ENCODE results near the gene LARGE1. TPM values are rescaled to one million over a fixed set of nuclear protein-coding genes. Genes with fewer than 3 reads are reported as not detected.

LARGE1 gene
- total and polyA plus RNA-seq, 2 of the 4 experiments (the other 2 are of a cell fraction) = 6.2 to 12.4 TPM

GRCh38 chr22:33477120-33478111 is 442.9 kb downstream of the LARGE1 start (continued):
- TF ChIP-seq RAD21 (IDR thresholded peaks at IDR 0.05; ENCODE audit: low read length) (no peak), MAZ (IDR thresholded peaks at IDR 0.05; ENCODE audit: borderline replicate concordance, low read depth, low read length) (no peak)

DNA sequence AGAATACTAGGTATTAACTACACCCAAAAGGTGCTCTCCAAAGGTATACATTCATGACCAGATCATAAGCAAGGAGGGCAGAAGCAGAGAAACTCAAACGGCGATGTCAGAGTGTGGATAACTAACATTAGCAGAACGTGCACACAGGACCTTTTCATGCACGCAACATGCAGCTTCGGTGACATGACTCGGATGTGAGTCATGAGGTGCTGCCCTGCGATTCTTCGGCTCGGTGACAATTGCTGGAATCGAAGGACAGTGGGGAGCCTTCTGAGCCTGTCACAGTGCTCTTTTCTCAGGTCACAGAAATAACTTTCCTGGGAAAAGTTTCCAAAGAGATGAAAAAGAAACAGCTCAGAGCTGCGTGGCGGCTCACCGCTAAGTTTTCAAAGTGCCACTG is 443.6 kb downstream of the LARGE1 start:
- H3K4me2 ChIP-seq (ENCODE audit: low read depth, low read length) = peak overlapping the region; percentile 24
- peak overlapping the region; percentile 29 for H2AFZ ChIP-seq (replicated peaks; ENCODE audit: low read length, poor library complexity)
- no TSS peak for BruUV-seq (replicated peaks)
- peaks cover 5% of the 10 kb centered on the region; the same call in 1 of the 2 replicates for H3K9me1 ChIP-seq (ENCODE audit: insufficient read depth, low read length)
- H3K4me1 ChIP-seq (ENCODE audit: control insufficient read depth, insufficient read depth, low read length) = no peaks in the 10 kb centered on the region; the same call in 1 of the 2 replicates
- no peak for TF ChIP-seq CEBPB (IDR thresholded peaks at IDR 0.05; ENCODE audit: low read depth, low read length)
- no peak for TF ChIP-seq USF2 (IDR thresholded peaks at IDR 0.05; ENCODE audit: low read depth, low read length)
- no peak for TF ChIP-seq SMC3 (IDR thresholded peaks at IDR 0.05; ENCODE audit: low read depth, low read length)
- peak; percentile 81 for TF ChIP-seq BHLHE40 (IDR thresholded peaks at IDR 0.05; ENCODE audit: low read depth, low read length)
- TF ChIP-seq MAZ (IDR thresholded peaks at IDR 0.05; ENCODE audit: borderline replicate concordance, low read depth, low read length) = no peak
- TF ChIP-seq FOS (IDR thresholded peaks at IDR 0.05; ENCODE audit: low read depth, low read length) = 0 out of 2 replicates have a peak, but pooled peaks have one; percentile 26
- TF ChIP-seq CTCF (conservative IDR thresholded peaks at IDR 0.05; ENCODE audit: low read depth, low read length) = no peak
- no peak for TF ChIP-seq ELK1 (IDR thresholded peaks at IDR 0.05; ENCODE audit: borderline replicate concordance, low read depth, low read length)
- H2AK9ac ChIP-seq (replicated peaks; ENCODE audit: low read depth, low read length, poor library complexity) = no peak overlapping the region
- 23% methylated on average over 7 of the region's 13 CpGs; no CpG with 5 or more reads in 1 of the 2 experiments for WGBS, 2 experiments (ENCODE audit: extremely low coverage in 2 of 2, insufficient read length in 1 of 2)
- ATAC-seq (ENCODE audit: low read depth) = peak; percentile 14
- H3K14ac ChIP-seq (replicated peaks; ENCODE audit: low read depth, low read length) = no peak overlapping the region
- H3K9me3 ChIP-seq (ENCODE audit: control insufficient read depth, insufficient read depth, low read length) = no peaks in the 10 kb centered on the region
- H2BK5ac ChIP-seq (ENCODE audit: low read depth, low read length, poor library complexity, severe bottlenecking) = no peak overlapping the region
- 0 out of 2 replicates have a peak overlapping the region, but pooled peaks have one; percentile 4 for H3K4ac ChIP-seq (ENCODE audit: low read depth, low read length)
- DNase-seq = peak; percentile 43
- no peak overlapping the region for H4K5ac ChIP-seq (ENCODE audit: low read depth, low read length)
- H2BK15ac ChIP-seq (ENCODE audit: low read depth, low read length) = no peak overlapping the region
- dilution Hi-C loops (cut with HindIII; ENCODE audit: low sequenced_read_pairs, unreplicated experiment) = no loop called here
- H3K56ac ChIP-seq (ENCODE audit: extremely low read depth, insufficient read depth, low read length) = no peak overlapping the region
- H4K8ac ChIP-seq (ENCODE audit: low read depth in 2 of 2, low read length in 2 of 2) = no peak overlapping the region
- H2BK20ac ChIP-seq (ENCODE audit: low read depth, low read length) = no peak overlapping the region
- no peak overlapping the region for H2BK120ac ChIP-seq (ENCODE audit: low read depth, low read length)
- H3K27ac ChIP-seq (ENCODE audit: insufficient read depth, low read length) = no peak overlapping the region
- intact Hi-C loops (cut with micrococcal nuclease) = no loop called here
- no peaks in the 10 kb centered on the region for H3K79me1 ChIP-seq (ENCODE audit: low read depth in 1 of 2, low read length in 2 of 2)
- no peaks in the 10 kb centered on the region for H4K20me1 ChIP-seq (ENCODE audit: insufficient read depth, low read length)
- no peaks in the 10 kb centered on the region for H3K27me3 ChIP-seq (ENCODE audit: control insufficient read depth, insufficient read depth, low read length)
- ChIA-PET POLR2A (ENCODE audit: unreplicated experiment) (no interaction called here), CTCF (interaction anchor here (1.0 kb wide), 1 partner anchor 43 kb away, joined by 3 read pairs; no protein-coding TSS in a partner anchor)
- no peak overlapping the region; the same call in 1 of the 2 replicates for H4K91ac ChIP-seq (ENCODE audit: insufficient read depth, low read depth, low read length)
- H3K36me3 ChIP-seq (ENCODE audit: control insufficient read depth, insufficient read depth, low read length) = no peaks in the 10 kb centered on the region
- H3K9ac ChIP-seq (ENCODE audit: low read depth, low read length) = no peak overlapping the region
- no peak overlapping the region for H3K4me3 ChIP-seq (ENCODE audit: insufficient read depth, low read depth, low read length)
- H3K23ac ChIP-seq (ENCODE audit: low read depth, low read length) = no peak overlapping the region
- in situ Hi-C loops (cut with MboI; ENCODE audit: low sequenced_read_pairs) = no loop called here
- H2AK5ac ChIP-seq (ENCODE audit: low read depth, low read length) = no peak overlapping the region
- H3K18ac ChIP-seq (ENCODE audit: low read depth, low read length) = no peak overlapping the region

Measured in IMR-90 (cell line).